HepG2 (cell line): ENCODE measurements around the gene POU2F1.

ENCODE experiments used
- DPF2 ChIP-seq: sonication (generic); formaldehyde crosslinking; IDR thresholded peaks from 2 replicates; pipeline ENCODE4 v1.4.0; 2020; ENCODE audit warnings: mild to moderate bottlenecking, low read depth, missing genetic modification reagents, borderline replicate concordance
- EZH2 ChIP-seq: conservative IDR thresholded peaks from 2 replicates; pipeline ENCODE4 v1.6.1; 2012; ENCODE audit warnings: mild to moderate bottlenecking, low read depth, low read length, moderate library complexity
- IRF2 ChIP-seq: IDR thresholded peaks from 2 replicates; pipeline ENCODE4 v1.6.1; 2018; ENCODE audit warnings: missing genetic modification reagents, missing compliant biosample characterization
- MIER3 ChIP-seq: IDR thresholded peaks from 2 replicates; pipeline ENCODE4 v1.6.1; 2016; ENCODE audit warnings: missing compliant biosample characterization, borderline replicate concordance
- POLR2A ChIP-seq, 2 experiments: IDR thresholded peaks; 2 replicates each; pipeline ENCODE4 v1.6.1; 2011; ENCODE audit warnings: low read depth in 2 of 2, low read length in 2 of 2, mild to moderate bottlenecking in 1 of 2, moderate library complexity in 1 of 2; ENCODE audit not compliant: insufficient read depth in 1 of 2
- STAT6 ChIP-seq: sonication (generic); formaldehyde crosslinking; IDR thresholded peaks from 2 replicates; pipeline ENCODE4 v1.4.0; 2020; ENCODE audit warnings: missing genetic modification reagents, mild to moderate bottlenecking, borderline replicate concordance
- ZC3H13 ChIP-seq: sonication (generic); formaldehyde crosslinking; IDR thresholded peaks from 2 replicates; pipeline ENCODE4 v1.8.1; 2023; ENCODE audit warnings: mild to moderate bottlenecking, missing genetic modification reagents, moderate library complexity
- ZNF282 ChIP-seq: fragments of 450-650 bp; IDR thresholded peaks from 2 replicates; pipeline ENCODE4 v1.6.1; 2018; ENCODE audit not compliant: partially characterized antibody
- ZNF552 ChIP-seq: sonication (generic); formaldehyde crosslinking; IDR thresholded peaks from 2 replicates; pipeline ENCODE4 v1.9.0; 2022; ENCODE audit warnings: missing genetic modification reagents, mild to moderate bottlenecking, borderline replicate concordance
- ZNF558 ChIP-seq: sonication (generic); formaldehyde crosslinking; IDR thresholded peaks from 2 replicates; pipeline ENCODE4 v1.9.0; 2022; ENCODE audit warnings: mild to moderate bottlenecking, missing genetic modification reagents, borderline replicate concordance
- ZNF782 ChIP-seq: sonication (generic); formaldehyde crosslinking; IDR thresholded peaks from 2 replicates; pipeline ENCODE4 v1.4.0; 2020; ENCODE audit warnings: missing genetic modification reagents, mild to moderate bottlenecking, borderline replicate concordance
- TF ChIP-seq, protein P1 (sequence below): sonication (generic); formaldehyde crosslinking; IDR thresholded peaks from 2 replicates; pipeline ENCODE4 v1.5.0; 2020; ENCODE audit warnings: mild to moderate bottlenecking, missing genetic modification reagents, moderate library complexity
- TF ChIP-seq, protein P2 (sequence below): sonication (generic); formaldehyde crosslinking; IDR thresholded peaks from 2 replicates; pipeline ENCODE4 v1.5.1; 2020; ENCODE audit warnings: missing genetic modification reagents, mild to moderate bottlenecking, borderline replicate concordance

- TF ChIP-seq ZNF552 (CRISPR knock-in tag) (no peak), POLR2A (IDR thresholded peaks at IDR 0.05; ENCODE audit: insufficient read depth in 1 of 2, low read depth in 2 of 2, low read length in 2 of 2) (no peak), ZC3H13 (CRISPR knock-in tag) (no peak), IRF2 (CRISPR knock-in tag) (no peak), EZH2 (no peak), MIER3 (no peak), STAT6 (CRISPR knock-in tag) (no peak), DPF2 (CRISPR knock-in tag) (no peak), ZNF282 (no peak), ZNF782 (CRISPR knock-in tag) (no peak), ZNF558 (no peak)
- TF ChIP-seq, protein P1, sequence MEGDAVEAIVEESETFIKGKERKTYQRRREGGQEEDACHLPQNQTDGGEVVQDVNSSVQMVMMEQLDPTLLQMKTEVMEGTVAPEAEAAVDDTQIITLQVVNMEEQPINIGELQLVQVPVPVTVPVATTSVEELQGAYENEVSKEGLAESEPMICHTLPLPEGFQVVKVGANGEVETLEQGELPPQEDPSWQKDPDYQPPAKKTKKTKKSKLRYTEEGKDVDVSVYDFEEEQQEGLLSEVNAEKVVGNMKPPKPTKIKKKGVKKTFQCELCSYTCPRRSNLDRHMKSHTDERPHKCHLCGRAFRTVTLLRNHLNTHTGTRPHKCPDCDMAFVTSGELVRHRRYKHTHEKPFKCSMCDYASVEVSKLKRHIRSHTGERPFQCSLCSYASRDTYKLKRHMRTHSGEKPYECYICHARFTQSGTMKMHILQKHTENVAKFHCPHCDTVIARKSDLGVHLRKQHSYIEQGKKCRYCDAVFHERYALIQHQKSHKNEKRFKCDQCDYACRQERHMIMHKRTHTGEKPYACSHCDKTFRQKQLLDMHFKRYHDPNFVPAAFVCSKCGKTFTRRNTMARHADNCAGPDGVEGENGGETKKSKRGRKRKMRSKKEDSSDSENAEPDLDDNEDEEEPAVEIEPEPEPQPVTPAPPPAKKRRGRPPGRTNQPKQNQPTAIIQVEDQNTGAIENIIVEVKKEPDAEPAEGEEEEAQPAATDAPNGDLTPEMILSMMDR (CRISPR knock-in tag) = no peak
- TF ChIP-seq, protein P2, sequence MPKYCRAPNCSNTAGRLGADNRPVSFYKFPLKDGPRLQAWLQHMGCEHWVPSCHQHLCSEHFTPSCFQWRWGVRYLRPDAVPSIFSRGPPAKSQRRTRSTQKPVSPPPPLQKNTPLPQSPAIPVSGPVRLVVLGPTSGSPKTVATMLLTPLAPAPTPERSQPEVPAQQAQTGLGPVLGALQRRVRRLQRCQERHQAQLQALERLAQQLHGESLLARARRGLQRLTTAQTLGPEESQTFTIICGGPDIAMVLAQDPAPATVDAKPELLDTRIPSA (CRISPR knock-in tag) = no peak
Measured at GRCh38 chr1:167191958-167192357, 28.7 kb upstream of the POU2F1 start.
